ENCODE measurements around the gene TRAPPC14.
"Not testable (repeated sequence)": the region's sequence is repeated elsewhere in the genome, so short reads cannot be mapped to it uniquely, and the experiment has no call there.

TRAPPC14 gene

DNA sequence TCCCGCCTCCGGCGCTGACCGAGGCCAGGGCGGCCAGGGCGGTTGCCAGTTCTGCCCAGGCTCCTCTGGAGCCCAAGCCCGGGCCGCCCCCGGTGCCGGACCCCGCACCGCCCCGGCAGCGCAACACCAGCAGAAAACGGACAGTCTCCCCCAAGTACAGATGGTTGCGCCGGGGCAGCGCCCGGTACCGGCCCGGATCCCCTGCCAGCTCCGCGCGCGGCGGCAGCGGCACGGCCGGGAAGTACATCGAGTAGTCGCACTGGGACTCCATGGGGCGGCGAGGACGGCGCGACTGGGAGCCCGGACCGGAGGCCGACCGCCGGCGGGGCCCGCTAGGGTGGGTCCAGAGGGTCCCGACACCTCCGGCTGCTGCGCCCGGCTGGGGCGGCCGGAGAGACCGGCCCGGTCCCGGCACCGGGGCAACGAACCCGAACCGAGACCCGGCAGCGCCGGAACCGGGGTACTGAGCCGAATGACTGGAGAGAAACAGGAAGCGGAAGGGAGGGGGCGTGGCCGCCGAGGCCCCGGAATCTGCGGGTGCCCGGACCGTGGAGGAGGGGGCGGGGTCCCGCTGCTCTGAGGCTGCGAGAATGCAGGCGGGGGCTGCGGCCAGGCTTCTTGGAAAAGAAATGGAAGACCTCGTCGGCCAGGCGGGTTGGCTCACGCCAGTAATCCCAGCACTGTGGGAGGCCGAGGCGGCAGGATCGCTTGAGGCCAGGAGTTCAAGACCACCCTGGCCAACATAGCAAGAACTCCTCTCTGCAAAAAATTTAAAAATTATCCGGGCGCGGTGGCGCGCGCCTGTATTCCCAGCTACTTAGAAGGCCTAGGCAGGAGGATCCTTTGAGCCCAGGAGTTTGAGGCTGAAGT is at the start of gene TRAPPC14:
Gene TRAPPC14, minus strand, starts transcription at position 495 of the 870 bp plus-strand sequence. Its CDS starts 224 bp downstream, at position 271.
- no peak for TF ChIP-seq CTCF (IDR thresholded peaks at IDR 0.05; ENCODE audit: low read depth, low read length)
- no peak for DNase-seq (ENCODE audit: extremely low read depth, low read depth)

GRCh38 chr7:100204454-100204853 is 45.9 kb upstream of the TRAPPC14 start:
- TF ChIP-seq CTCF (IDR thresholded peaks at IDR 0.05; ENCODE audit: low read depth, low read length): no peak
- DNase-seq (ENCODE audit: extremely low read depth, low read depth): no peak

DNA sequence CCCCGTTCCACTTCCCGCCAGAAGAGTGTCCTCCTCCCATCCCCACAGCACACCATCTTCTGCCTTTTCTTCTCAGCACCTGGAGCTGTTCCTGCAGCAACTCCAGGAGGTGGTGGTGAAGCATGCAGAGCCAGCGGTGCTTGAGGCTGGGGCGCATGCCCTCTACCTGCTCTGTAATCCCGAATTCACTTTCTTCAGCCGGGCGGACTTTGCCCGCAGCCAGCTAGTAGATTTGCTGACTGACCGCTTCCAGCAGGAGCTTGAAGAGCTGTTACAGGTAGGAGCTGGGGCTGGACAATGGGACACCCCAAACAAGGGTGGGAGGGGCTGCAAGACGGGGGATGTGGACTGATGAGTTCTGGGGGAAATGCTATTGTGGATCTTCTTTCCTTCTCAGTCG is 42.2 kb upstream of the TRAPPC14 start:
- DNase-seq (ENCODE audit: extremely low read depth, low read depth): no peak
- TF ChIP-seq CTCF (IDR thresholded peaks at IDR 0.05; ENCODE audit: low read depth, low read length): no peak

DNA sequence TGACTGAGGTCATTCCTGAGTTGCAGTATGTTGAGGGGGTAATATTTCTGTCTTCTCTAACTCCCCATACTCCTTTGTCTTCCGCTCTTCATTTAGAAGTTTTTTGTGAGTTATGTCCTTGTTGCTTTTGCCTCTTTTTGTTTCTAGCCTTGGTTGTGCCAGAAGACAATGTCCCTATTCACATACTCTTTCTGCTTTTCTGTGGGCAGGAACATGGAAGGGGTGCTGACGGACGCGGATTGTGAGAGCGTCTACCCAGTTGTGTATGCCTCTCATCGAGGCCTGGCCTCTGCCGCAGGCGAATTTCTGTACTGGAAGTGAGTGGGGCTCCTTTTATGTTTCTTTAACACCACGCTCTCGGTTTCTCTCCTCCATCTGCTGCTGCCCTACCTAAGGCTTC is 39.7 kb upstream of the TRAPPC14 start:
- no peak for DNase-seq (ENCODE audit: extremely low read depth, low read depth)
- no peak for TF ChIP-seq CTCF (IDR thresholded peaks at IDR 0.05; ENCODE audit: low read depth, low read length)

DNA sequence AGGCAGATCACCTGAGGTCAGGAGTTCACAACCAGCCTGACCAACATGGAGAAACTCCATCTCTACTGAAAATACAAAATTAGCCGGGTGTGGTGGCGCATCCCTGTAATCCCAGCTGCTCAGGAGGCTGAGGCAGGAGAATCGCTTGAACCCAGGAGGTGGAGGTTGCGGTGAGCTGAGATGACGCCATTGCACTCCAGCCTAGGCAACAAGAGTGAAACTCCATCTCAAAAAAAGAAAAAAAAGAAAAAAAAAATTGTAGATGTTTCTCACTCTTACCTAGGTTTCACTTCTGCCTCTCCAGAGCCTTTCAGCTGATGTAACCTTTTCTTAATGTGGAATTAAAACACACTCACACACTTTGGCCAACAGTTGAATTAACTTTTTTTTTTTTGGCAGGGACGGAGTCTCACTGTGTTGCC is 37.4 kb upstream of the TRAPPC14 start:
- not testable (repeated sequence) for DNase-seq (ENCODE audit: extremely low read depth, low read depth)

GRCh38 chr7:100195222-100195621 is 36.7 kb upstream of the TRAPPC14 start:
- no peak for TF ChIP-seq CTCF (IDR thresholded peaks at IDR 0.05; ENCODE audit: low read depth, low read length)
- no peak for DNase-seq (ENCODE audit: extremely low read depth, low read depth)

GRCh38 chr7:100192969-100193368 is 34.4 kb upstream of the TRAPPC14 start:
- no peak for TF ChIP-seq CTCF (IDR thresholded peaks at IDR 0.05; ENCODE audit: low read depth, low read length)
- no peak for DNase-seq (ENCODE audit: extremely low read depth, low read depth)

DNA sequence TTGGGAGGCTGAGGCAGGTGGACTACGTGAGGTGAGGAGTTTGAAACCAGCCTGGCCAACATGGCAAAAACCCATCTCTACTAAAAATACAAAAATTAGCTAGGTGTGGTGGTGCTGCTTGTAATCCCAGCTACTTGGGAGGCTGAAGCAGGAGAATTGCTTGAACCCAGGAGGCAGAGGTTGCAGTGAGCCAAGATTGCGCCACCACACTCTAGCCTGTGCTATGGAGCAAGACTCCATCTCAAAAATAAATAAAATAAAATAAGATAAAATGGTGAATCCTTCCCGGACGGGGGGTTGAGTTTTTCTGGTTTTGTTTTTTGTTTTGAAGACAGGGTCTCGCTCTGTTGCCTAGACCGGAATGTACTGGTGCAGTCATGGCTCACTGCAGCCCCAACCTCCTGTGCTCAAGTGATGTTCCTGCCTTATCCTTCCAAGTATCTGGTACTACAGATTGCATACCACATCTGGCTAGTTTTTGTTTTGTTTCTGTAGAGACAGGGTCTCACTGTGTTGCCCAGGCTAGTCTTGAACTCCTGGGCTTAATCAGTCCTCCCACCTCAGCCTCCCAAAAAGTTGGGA is 33.8 kb upstream of the TRAPPC14 start:
- DNase-seq (ENCODE audit: extremely low read depth, low read depth): not testable (repeated sequence)
